Umbilical cord (tissue), 2 donors: ENCODE data around the gene GTPBP8. TPM values are rescaled to one million over a fixed set of nuclear protein-coding genes. Genes with fewer than 3 reads are reported as not detected.
"Not testable (repeated sequence)": the region's sequence is repeated elsewhere in the genome, so short reads cannot be mapped to it uniquely, and the experiment has no call there.

Experiments
- DNase-seq: peaks from one replicate; pipeline ENCODE4 v3.0.0-alpha.2; 2015; ENCODE audit warnings: low spot score
- total RNA-seq: library from RNA; depleted of rRNA; stranded (reverse); fragments of >200 nt; gene quantifications from one replicate; pipeline ENCODE4 v1.2.3, GENCODE V29; 2014; ENCODE audit warnings: low replicate concordance; ENCODE audit not compliant: insufficient read depth

The GTPBP8 gene
- total RNA-seq, 1 donor from 2014 or later = 29.9 TPM

- DNase-seq = no peak
Measured at GRCh38 chr3:113000691-113001090, 9.9 kb downstream of the GTPBP8 start.

DNA sequence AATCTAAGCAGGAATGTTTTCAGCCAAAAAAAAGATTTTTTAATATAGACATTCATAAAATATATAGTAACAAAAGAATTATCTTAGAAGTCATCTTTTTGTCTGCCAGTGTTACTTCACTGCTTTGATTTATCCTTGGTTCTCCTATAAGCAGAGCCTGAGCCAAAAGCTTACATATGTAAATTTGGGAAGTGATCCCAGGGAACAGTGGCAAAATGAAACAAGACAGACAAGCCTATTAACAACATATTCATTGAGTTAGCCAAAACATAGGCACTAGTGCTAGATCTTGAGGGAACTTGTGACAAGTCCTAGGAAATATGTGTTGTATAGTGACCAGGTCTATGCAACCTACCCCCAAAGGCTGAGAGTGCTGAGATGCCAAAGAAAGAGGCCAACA, 11.3 kb downstream of the GTPBP8 start:
- DNase-seq = no peak

- DNase-seq = no peak
Measured at GRCh38 chr3:113002679-113003078, 11.9 kb downstream of the GTPBP8 start.

GRCh38 chr3:113005611-113006010, 14.8 kb downstream of the GTPBP8 start:
- no peak for DNase-seq

DNA sequence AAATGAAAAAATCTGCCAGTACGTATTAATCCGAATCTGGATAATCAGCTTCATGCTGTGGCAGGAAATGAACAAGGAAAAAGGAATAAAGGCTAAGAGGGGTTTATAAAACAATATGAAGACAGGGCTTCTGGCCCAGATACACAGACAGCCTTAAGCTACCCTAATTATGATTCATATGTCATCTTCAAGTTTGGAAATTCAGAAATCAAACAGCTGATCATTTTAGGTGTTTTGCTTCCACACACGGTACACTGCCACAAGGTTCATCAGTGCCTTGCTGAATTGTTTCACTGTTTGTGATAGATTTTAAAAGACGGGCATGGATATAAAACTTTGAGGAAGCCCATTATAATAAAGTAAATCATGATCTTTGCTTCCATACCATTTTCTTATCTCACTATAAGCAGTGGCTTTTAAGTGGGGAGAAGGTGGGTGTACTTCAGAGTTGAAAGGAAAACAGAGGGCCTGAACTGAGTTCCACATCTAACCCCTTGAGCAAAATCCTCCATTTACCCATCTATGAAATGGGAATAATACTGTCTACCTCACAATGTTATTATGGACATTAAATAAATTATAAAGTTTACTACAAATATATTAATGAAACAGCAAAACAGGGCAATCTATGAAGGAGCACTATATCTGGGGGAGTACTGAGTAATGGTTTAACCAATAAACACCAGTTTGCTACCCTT, 15.7 kb downstream of the GTPBP8 start:
- no peak for DNase-seq

DNA sequence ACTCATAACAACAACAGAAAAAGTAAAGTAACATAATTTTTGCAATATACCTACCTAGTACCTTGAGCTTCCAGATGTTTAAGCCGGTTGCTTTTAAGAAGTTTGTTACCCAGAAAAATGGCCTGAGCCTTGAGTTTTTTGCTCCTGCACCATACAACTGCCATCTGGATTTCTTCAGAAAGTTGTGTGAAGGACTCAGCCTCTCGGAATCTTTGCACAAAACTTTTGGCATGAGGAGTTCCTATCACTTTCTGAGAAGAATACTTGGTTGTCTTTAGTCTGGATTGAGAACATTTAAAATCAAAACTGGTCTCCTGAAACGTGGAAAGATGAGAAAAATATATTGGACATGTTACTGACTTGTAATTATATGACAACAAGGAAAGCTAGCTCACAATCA, 17.3 kb downstream of the GTPBP8 start:
- no peak for DNase-seq

GRCh38 chr3:113013593-113013992, 22.8 kb downstream of the GTPBP8 start:
- no peak for DNase-seq

DNA sequence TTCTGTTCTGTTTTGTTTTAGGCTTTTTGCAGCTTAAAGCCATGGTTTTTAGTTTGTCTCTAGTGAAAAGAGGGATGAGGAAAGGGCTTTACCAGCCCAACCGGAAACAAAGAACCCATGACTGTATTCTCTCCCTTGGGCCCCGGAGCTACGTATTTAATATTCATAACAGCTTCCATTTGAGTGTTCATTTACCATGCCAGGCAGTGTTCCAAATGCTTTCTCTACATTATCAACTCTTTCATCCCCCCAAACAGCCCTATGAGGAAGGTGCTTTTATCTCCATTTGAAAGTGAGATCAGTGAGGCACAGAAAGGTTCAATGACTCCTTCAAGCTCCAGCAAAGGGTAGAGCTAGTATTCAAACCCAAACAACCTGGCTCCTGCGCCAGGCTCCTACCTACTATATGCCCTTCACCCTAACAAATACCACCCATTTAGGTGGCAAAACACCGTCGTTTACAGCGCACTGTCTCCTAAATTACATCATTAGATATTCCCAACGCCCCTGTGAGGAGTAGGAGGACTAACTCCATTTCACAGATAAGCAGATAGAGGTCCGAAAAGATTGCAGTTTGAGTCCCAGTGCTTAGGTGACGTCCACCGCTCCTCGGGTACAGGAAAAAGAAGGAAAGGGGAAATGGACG, 27.9 kb downstream of the GTPBP8 start:
- DNase-seq = peak; percentile 8

GRCh38 chr3:113019182-113020137, 28.7 kb downstream of the GTPBP8 start:
- peak; percentile 98 for DNase-seq

DNA sequence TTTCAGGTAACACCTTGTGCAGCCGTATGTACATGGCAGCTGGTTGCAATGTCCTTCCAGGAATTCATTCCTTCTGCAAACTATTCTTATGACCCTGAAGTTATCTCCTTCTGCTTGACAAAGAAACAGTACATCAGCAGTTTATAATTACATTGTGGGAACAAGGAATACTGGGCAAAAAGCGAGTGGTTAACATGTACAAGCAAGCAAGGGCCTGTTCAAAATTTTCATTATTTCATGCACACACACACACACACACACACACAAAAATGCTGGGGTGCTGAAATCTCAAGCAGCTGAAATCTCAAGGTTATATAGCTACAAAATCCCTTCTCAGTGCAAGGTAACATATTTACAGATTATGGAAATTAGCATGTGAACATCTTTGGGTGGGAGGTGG, 30.7 kb downstream of the GTPBP8 start:
- DNase-seq = peak; percentile 12

GRCh38 chr3:113034011-113034410, 43.2 kb downstream of the GTPBP8 start:
- no peak for DNase-seq

DNA sequence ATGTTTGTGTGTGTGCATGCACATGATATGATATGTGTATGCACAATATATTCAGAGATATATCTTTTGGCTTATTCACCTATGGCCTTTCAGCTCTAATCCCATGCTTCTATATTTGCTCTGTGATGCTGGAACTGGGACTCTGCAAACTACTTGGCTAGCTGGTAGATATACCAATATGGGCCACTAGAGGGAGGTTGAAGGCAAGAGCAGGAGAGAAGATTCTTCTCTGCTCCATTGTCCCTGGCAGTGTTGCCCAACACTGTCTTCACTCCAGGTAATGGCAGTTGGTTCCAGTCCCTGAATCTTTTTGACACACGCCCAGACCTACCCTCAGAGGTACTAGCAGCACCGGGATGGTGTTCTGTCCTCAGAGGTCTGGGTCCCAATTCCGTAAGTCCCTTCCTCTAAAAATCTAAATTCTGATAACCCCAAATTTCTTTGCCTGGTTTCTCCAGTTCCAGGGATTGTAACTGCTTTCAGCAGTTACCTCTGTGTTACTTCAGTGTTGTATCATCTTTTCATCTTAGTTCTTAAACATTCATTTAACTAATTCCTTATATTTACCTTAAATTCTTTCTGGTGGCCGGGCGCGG, 44.7 kb downstream of the GTPBP8 start:
- peak; percentile 63 for DNase-seq

DNA sequence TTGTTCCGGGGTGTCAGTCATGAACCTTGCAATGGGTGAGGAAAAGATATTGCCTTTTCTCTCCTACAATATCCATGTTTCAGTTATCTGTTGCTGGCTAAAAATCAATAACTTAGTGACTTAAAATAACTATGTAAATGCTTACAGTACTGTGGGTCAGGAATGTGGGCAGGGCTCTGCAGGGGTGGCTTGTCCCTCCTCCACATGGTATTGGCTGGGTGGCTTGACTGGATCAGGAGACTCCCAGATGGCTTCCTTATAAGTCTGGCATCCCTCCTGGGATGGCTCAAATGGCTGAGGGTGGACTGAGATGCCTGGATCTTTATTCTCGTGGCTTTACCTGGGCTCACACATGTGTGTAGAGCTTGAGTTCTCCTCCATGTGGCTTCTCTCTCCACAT, 47.5 kb downstream of the GTPBP8 start:
- DNase-seq = no peak

DNA sequence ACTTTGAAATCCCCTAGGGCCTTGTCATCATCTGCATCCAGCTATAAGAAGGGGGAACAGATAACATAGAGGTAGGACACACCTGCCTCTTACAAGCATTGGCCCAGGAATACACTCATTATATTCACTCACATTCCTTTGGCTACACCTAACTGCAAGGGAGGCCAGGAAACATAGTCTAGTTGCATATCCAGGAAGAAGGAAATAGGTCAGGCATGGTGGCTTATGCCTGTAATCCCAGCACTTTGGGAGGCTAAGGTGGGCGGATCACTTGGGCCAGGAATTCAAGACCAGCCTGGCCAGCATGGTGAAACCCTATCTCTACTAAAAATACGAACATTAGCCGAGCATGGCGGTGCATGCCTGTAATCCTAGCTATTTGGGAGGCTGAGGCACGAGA, 48.8 kb downstream of the GTPBP8 start:
- DNase-seq = no peak

GRCh38 chr3:113040231-113040630, 49.4 kb downstream of the GTPBP8 start:
- DNase-seq = no peak

DNA sequence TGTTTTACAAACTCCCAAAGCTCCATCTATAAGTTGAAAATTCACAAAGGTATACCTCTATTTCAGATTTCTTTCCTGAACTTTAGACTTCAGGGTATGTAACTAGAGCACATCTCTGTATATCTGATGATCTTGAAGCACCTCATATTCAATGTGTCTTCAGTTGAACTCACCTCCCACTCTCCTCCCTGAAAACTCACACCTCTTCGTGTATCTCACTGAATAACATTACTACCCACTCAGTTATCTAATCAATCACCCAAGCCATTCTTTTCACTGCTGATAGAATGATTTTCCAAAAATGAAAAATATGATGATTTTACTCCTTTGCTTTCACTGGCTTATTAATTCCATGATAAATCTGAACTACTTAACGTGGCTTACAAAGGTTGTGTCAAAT, 52.9 kb downstream of the GTPBP8 start:
- no peak for DNase-seq

GRCh38 chr3:113046186-113046965, 55.6 kb downstream of the GTPBP8 start:
- not testable (repeated sequence) for DNase-seq

DNA sequence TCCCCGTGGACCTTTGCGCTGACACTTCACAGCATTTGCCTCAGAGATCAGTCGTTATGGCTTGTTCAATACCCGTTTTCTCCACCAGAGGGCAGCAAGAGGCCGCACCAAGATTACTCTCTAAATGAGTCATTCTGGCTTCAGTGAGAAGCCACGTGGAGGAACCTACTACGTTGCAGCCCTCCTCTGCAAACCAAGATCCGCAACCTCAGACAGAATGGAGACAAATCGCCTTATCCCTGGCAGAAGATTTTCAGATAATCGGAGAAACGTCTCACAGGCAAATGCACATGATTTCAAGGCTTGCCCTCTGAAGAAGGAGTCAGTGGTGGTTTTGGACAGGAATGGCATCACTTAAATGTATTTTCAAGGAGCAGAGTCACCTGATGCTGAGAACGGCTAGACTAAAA, 60.5 kb downstream of the GTPBP8 start:
- peak; percentile 91 for DNase-seq
